T-helper 1 cell treated with Interleukin-12 subunit alpha and Interleukin-12 subunit beta and Interleukin-4 antibody, amounts not matched to agents 30 μg/mL and 1 μg/mL, for 36 hours (primary cell): ENCODE measurements around the gene CCS.

Source experiments
- H3K27ac Mint-ChIP-seq: one replicate; pipeline ENCODE4 v1.8.0; 2021; ENCODE audit warnings: mild to moderate bottlenecking, mixed read lengths
- H3K27me3 Mint-ChIP-seq: one replicate; pipeline ENCODE4 v1.8.0; 2021; ENCODE audit warnings: low read depth, mixed read lengths
- H3K36me3 Mint-ChIP-seq: one replicate; pipeline ENCODE4 v1.8.0; 2021; ENCODE audit warnings: low read depth, mixed read lengths
- H3K4me1 Mint-ChIP-seq: one replicate; pipeline ENCODE4 v1.8.0; 2021; ENCODE audit warnings: low read depth, mixed read lengths
- H3K4me3 Mint-ChIP-seq: one replicate; pipeline ENCODE4 v1.8.0; 2021; ENCODE audit warnings: mild to moderate bottlenecking, moderate library complexity, mixed read lengths
- H3K9me3 Mint-ChIP-seq: one replicate; pipeline ENCODE4 v1.8.0; 2021; ENCODE audit warnings: mixed read lengths

The CCS gene

GRCh38 chr11:66617155-66617834 lies 24.3 kb downstream of the CCS start:
- H3K36me3 Mint-ChIP-seq, result peaks cover 31% of the 10 kb centered on the region
- H3K4me1 Mint-ChIP-seq, result peaks cover 40% of the 10 kb centered on the region
- H3K27me3 Mint-ChIP-seq, result no peaks in the 10 kb centered on the region
- H3K4me3 Mint-ChIP-seq, result peak overlapping the region; percentile 97
- peak overlapping the region; percentile 98 for H3K27ac Mint-ChIP-seq
- no peaks in the 10 kb centered on the region for H3K9me3 Mint-ChIP-seq

- H3K27me3 Mint-ChIP-seq, result no peaks in the 10 kb centered on the region
- H3K36me3 Mint-ChIP-seq, result peaks cover 46% of the 10 kb centered on the region
- H3K27ac Mint-ChIP-seq, result peak overlapping the region; percentile 98
- peaks cover 58% of the 10 kb centered on the region for H3K4me1 Mint-ChIP-seq
- H3K4me3 Mint-ChIP-seq, result peak overlapping the region; percentile 97
- no peaks in the 10 kb centered on the region for H3K9me3 Mint-ChIP-seq
Measured at GRCh38 chr11:66619080-66619554, 26.1 kb downstream of the CCS start.

GRCh38 chr11:66624450-66624849 lies 31.5 kb downstream of the CCS start:
- H3K36me3 Mint-ChIP-seq, result peaks cover 55% of the 10 kb centered on the region
- H3K27me3 Mint-ChIP-seq, result no peaks in the 10 kb centered on the region
- peaks cover 38% of the 10 kb centered on the region for H3K4me1 Mint-ChIP-seq
- H3K4me3 Mint-ChIP-seq, result no peak overlapping the region
- no peak overlapping the region for H3K27ac Mint-ChIP-seq
- no peaks in the 10 kb centered on the region for H3K9me3 Mint-ChIP-seq

- H3K27me3 Mint-ChIP-seq, result no peaks in the 10 kb centered on the region
- H3K9me3 Mint-ChIP-seq, result no peaks in the 10 kb centered on the region
- no peak overlapping the region for H3K4me3 Mint-ChIP-seq
- H3K27ac Mint-ChIP-seq, result no peak overlapping the region
- H3K4me1 Mint-ChIP-seq, result peaks cover 36% of the 10 kb centered on the region
- H3K36me3 Mint-ChIP-seq, result peaks cover 58% of the 10 kb centered on the region
Measured at GRCh38 chr11:66625041-66625751, 32.2 kb downstream of the CCS start.

GRCh38 chr11:66625752-66626149 lies 32.8 kb downstream of the CCS start:
- no peak overlapping the region for H3K27ac Mint-ChIP-seq
- H3K27me3 Mint-ChIP-seq, result no peaks in the 10 kb centered on the region

GRCh38 chr11:66626382-66626781 lies 33.4 kb downstream of the CCS start:
- H3K9me3 Mint-ChIP-seq, result no peaks in the 10 kb centered on the region
- peaks cover 29% of the 10 kb centered on the region for H3K4me1 Mint-ChIP-seq
- H3K36me3 Mint-ChIP-seq, result peaks cover 56% of the 10 kb centered on the region
- H3K4me3 Mint-ChIP-seq, result no peak overlapping the region
- no peak overlapping the region for H3K27ac Mint-ChIP-seq
- no peaks in the 10 kb centered on the region for H3K27me3 Mint-ChIP-seq

More at GRCh38 chr11:66625752-66626149, 32.8 kb downstream of the CCS start:
- H3K9me3 Mint-ChIP-seq, result no peaks in the 10 kb centered on the region
- peaks cover 60% of the 10 kb centered on the region for H3K36me3 Mint-ChIP-seq
- H3K4me1 Mint-ChIP-seq, result peaks cover 31% of the 10 kb centered on the region
- no peak overlapping the region for H3K4me3 Mint-ChIP-seq

GRCh38 chr11:66626926-66627325 lies 33.9 kb downstream of the CCS start:
- Mint-ChIP-seq H3K27me3 (no peaks in the 10 kb centered on the region), H3K36me3 (peaks cover 58% of the 10 kb centered on the region), H3K9me3 (no peaks in the 10 kb centered on the region), H3K4me1 (peaks cover 26% of the 10 kb centered on the region), H3K4me3 (no peak overlapping the region), H3K27ac (no peak overlapping the region)

GRCh38 chr11:66628061-66628603 lies 35.1 kb downstream of the CCS start:
- H3K9me3 Mint-ChIP-seq, result no peaks in the 10 kb centered on the region
- H3K4me1 Mint-ChIP-seq, result peaks cover 18% of the 10 kb centered on the region
- no peak overlapping the region for H3K27ac Mint-ChIP-seq
- no peak overlapping the region for H3K4me3 Mint-ChIP-seq
- no peaks in the 10 kb centered on the region for H3K27me3 Mint-ChIP-seq
- H3K36me3 Mint-ChIP-seq, result peaks cover 55% of the 10 kb centered on the region

GRCh38 chr11:66629356-66629755 lies 36.4 kb downstream of the CCS start:
- Mint-ChIP-seq H3K4me1 (peaks cover 9% of the 10 kb centered on the region), H3K4me3 (no peak overlapping the region), H3K27me3 (no peaks in the 10 kb centered on the region), H3K27ac (no peak overlapping the region), H3K9me3 (no peaks in the 10 kb centered on the region), H3K36me3 (peaks cover 46% of the 10 kb centered on the region)

- peaks cover 18% of the 10 kb centered on the region for H3K4me1 Mint-ChIP-seq
- H3K36me3 Mint-ChIP-seq, result peaks cover 37% of the 10 kb centered on the region
- no peak overlapping the region for H3K4me3 Mint-ChIP-seq
- no peaks in the 10 kb centered on the region for H3K9me3 Mint-ChIP-seq
- no peaks in the 10 kb centered on the region for H3K27me3 Mint-ChIP-seq
- no peak overlapping the region for H3K27ac Mint-ChIP-seq
Measured at GRCh38 chr11:66631883-66632282, 38.9 kb downstream of the CCS start.

GRCh38 chr11:66632952-66633351 lies 40.0 kb downstream of the CCS start:
- H3K4me1 Mint-ChIP-seq, result peaks cover 26% of the 10 kb centered on the region
- H3K36me3 Mint-ChIP-seq, result peaks cover 28% of the 10 kb centered on the region
- H3K27ac Mint-ChIP-seq, result no peak overlapping the region

GRCh38 chr11:66636411-66636810 lies 43.4 kb downstream of the CCS start:
- peaks cover 39% of the 10 kb centered on the region for H3K4me1 Mint-ChIP-seq
- peaks cover 31% of the 10 kb centered on the region for H3K36me3 Mint-ChIP-seq
- no peak overlapping the region for H3K4me3 Mint-ChIP-seq
- peak overlapping the region; percentile 24 for H3K27ac Mint-ChIP-seq
- H3K27me3 Mint-ChIP-seq, result no peaks in the 10 kb centered on the region
- H3K9me3 Mint-ChIP-seq, result no peaks in the 10 kb centered on the region

More at GRCh38 chr11:66632952-66633351, 40.0 kb downstream of the CCS start:
- no peaks in the 10 kb centered on the region for H3K27me3 Mint-ChIP-seq
- H3K9me3 Mint-ChIP-seq, result no peaks in the 10 kb centered on the region
- H3K4me3 Mint-ChIP-seq, result no peak overlapping the region

GRCh38 chr11:66637557-66638176 lies 44.7 kb downstream of the CCS start:
- peaks cover 49% of the 10 kb centered on the region for H3K4me1 Mint-ChIP-seq
- no peaks in the 10 kb centered on the region for H3K9me3 Mint-ChIP-seq
- peaks cover 36% of the 10 kb centered on the region for H3K36me3 Mint-ChIP-seq
- peak overlapping the region; percentile 91 for H3K27ac Mint-ChIP-seq
- peak overlapping the region; percentile 88 for H3K4me3 Mint-ChIP-seq
- H3K27me3 Mint-ChIP-seq, result no peaks in the 10 kb centered on the region

GRCh38 chr11:66638177-66639065 lies 45.4 kb downstream of the CCS start, which contains the start of gene RBM4:
TSS of gene RBM4 (plus strand) at chr11:66638703. CDS start at chr11:66639712, 1,009 bp downstream.
- H3K27me3 Mint-ChIP-seq, result no peaks in the 10 kb centered on the region
- H3K9me3 Mint-ChIP-seq, result no peaks in the 10 kb centered on the region
- H3K4me3 Mint-ChIP-seq, result peak within 1 kb of the TSS; percentile 88
- H3K36me3 Mint-ChIP-seq, result peaks cover 44% of the 10 kb centered on the region
- peak within 1 kb of the TSS; percentile 91 for H3K27ac Mint-ChIP-seq
- peaks cover 57% of the 10 kb centered on the region for H3K4me1 Mint-ChIP-seq
